ENCODE results near the gene KIF26B. TPM values are rescaled to one million over a fixed set of nuclear protein-coding genes. Genes with fewer than 3 reads are reported as not detected.

The KIF26B gene
- total RNA-seq, 1 donor from 2014 or later = 3.4 TPM

DNA sequence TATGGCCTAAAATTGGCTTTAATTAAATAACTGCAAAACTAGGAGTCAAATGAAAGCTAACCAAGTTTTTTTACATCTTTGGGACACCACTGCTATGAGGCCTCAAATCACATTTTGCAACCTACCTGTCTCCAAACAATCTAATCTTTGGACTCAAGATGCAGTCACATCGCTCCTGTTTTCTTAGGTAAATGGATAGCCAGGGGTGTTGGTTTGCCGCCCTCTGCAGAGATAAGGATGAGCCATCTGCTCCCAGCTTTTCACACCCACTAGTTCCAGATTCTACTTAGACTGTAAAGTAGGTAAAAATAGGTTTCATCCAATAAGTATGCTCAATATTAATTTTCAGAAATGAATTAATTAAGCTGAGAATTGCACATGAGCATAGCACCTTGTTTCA lies 456.5 kb downstream of the KIF26B start:
- no peak overlapping the region for H3K27ac ChIP-seq
- no peaks in the 10 kb centered on the region for H3K4me1 ChIP-seq
- no peaks in the 10 kb centered on the region for H3K36me3 ChIP-seq
- H3K4me3 ChIP-seq = no peak overlapping the region
- no peak for DNase-seq
- intact Hi-C loops (cut with DNase I) = no loop called here
- H3K9me3 ChIP-seq = no peaks in the 10 kb centered on the region
- no peak for ATAC-seq
- no peaks in the 10 kb centered on the region for H3K27me3 ChIP-seq
- TF ChIP-seq CTCF (IDR thresholded peaks at IDR 0.05) = no peak

GRCh38 chr1:245614476-245614875 lies 459.7 kb downstream of the KIF26B start:
- H3K36me3 ChIP-seq = no peaks in the 10 kb centered on the region
- H3K27ac ChIP-seq = no peak overlapping the region
- TF ChIP-seq CTCF (IDR thresholded peaks at IDR 0.05) = no peak
- ATAC-seq = no peak
- no peak overlapping the region for H3K4me3 ChIP-seq
- DNase-seq = no peak
- no peaks in the 10 kb centered on the region for H3K9me3 ChIP-seq
- no peaks in the 10 kb centered on the region for H3K27me3 ChIP-seq
- no peaks in the 10 kb centered on the region for H3K4me1 ChIP-seq
- intact Hi-C loops (cut with DNase I) = no loop called here

DNA sequence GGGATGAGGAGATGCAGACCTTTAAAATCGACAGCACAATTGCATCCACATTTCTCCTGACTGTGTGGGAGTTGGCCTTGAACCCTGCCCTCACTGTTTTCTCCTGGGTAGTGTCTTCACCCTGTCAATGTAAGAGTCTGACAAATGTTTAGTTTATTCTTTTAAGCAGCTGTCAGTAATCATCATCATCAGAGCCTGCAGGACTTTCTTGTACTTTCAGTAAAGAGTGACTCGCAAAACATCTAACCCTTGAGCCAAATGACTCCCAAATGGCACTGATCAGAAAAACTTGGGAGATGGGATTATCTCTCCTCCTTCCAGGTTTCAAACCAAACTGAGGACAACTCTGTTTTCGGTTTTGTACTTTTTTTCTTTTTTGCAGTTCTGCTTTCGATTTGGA lies 460.2 kb downstream of the KIF26B start:
- no peaks in the 10 kb centered on the region for H3K9me3 ChIP-seq
- H3K36me3 ChIP-seq = no peaks in the 10 kb centered on the region
- TF ChIP-seq CTCF (IDR thresholded peaks at IDR 0.05) = no peak
- H3K27ac ChIP-seq = no peak overlapping the region
- DNase-seq = no peak
- H3K4me1 ChIP-seq = no peaks in the 10 kb centered on the region
- H3K4me3 ChIP-seq = no peak overlapping the region
- intact Hi-C loops (cut with DNase I) = no loop called here
- H3K27me3 ChIP-seq = no peaks in the 10 kb centered on the region
- no peak for ATAC-seq

GRCh38 chr1:245621589-245621988 lies 466.8 kb downstream of the KIF26B start:
- no peak for DNase-seq
- no peak for TF ChIP-seq CTCF (IDR thresholded peaks at IDR 0.05)
- H3K36me3 ChIP-seq = no peaks in the 10 kb centered on the region
- no peak for ATAC-seq
- no peak overlapping the region for H3K27ac ChIP-seq
- no peaks in the 10 kb centered on the region for H3K27me3 ChIP-seq
- no peak overlapping the region for H3K4me3 ChIP-seq
- H3K4me1 ChIP-seq = no peaks in the 10 kb centered on the region
- H3K9me3 ChIP-seq = no peaks in the 10 kb centered on the region
- intact Hi-C loops (cut with DNase I) = no loop called here

DNA sequence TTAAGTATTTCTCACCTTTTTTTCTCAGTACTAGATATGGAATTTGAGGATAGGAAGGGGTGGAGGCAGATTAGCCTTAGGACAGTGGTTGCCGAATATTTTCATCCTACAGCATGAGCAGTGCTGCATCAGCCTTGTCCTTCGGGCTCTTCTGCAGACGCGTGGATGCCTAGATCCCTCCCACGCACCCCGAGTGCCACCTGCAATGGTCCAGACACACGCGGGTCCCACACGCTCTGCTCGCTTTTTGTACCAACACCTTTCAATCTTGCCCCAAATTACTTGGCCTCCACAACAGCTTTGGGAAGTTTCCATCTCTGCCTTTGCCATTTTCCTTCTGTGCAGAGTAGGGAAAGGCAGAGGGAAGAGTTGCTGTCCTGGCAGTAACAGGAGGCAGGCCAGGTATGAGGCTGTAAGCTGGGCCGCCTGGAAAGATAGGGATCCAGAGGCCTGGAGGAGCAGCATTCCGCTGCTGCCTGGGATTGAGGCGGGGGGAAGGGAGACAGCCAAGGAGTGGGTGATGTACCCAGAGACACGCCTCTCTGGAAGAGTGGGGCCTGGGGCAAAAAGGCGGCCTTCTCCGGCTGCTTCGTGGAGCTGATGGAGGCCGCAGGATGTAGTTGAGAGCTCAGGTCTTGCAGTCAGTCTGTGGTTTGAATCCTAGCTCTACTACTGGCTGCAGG lies 467.7 kb downstream of the KIF26B start:
- DNase-seq (no peak), ATAC-seq (no peak)
- intact Hi-C loops (cut with DNase I) = no loop called here
- H3K27ac ChIP-seq = no peak overlapping the region
- H3K9me3 ChIP-seq = no peaks in the 10 kb centered on the region
- H3K4me3 ChIP-seq = no peak overlapping the region
- no peaks in the 10 kb centered on the region for H3K27me3 ChIP-seq
- H3K4me1 ChIP-seq = no peaks in the 10 kb centered on the region
- TF ChIP-seq CTCF (IDR thresholded peaks at IDR 0.05) = no peak
- H3K36me3 ChIP-seq = no peaks in the 10 kb centered on the region

DNA sequence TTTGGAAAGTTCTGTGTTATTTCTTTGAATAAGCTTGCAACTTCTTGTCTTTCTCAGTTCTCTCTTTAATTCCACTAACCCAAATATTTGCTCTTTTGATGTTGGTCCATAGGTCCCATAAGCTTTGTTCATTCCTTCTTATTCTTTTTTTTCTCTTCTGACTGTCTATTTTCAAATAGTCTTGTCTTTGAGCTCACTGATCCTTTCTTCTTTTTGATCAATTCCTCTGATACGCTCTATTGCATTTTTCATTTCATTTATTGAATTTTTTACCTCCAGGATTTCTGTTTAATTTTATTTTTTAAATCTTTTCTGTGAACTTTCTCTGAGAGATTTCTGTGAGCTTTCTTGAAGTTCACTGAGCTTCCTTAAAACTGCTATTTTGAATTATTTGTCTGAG lies 486.6 kb downstream of the KIF26B start:
- intact Hi-C loops (cut with DNase I) = no loop called here
- Histone ChIP-seq H3K4me3 (no peak overlapping the region), H3K36me3 (no peaks in the 10 kb centered on the region), H3K4me1 (no peaks in the 10 kb centered on the region), H3K27ac (no peak overlapping the region), H3K27me3 (no peaks in the 10 kb centered on the region), H3K9me3 (peaks cover 12% of the 10 kb centered on the region)
- DNase-seq = no peak
- ATAC-seq = no peak
- no peak for TF ChIP-seq CTCF (IDR thresholded peaks at IDR 0.05)

Measured in upper lobe of right lung (tissue), 1 donor.